HCT116 (cell line): ENCODE measurements around the gene HIVEP3.

Source experiments
- EGR1 ChIP-seq: IDR thresholded peaks from 2 replicates; pipeline ENCODE4 v1.6.1; 2012; ENCODE audit warnings: low read depth
- EZH2 ChIP-seq: fragments of 200-600 bp; sonication (generic); IDR thresholded peaks from 2 replicates; pipeline ENCODE4 v1.6.1; 2017; ENCODE audit warnings: antibody characterized with exemption, mixed run types
- EZH2phosphoT487 ChIP-seq: fragments of 200-600 bp; IDR thresholded peaks from 2 replicates; pipeline ENCODE4 v1.6.1; 2018; ENCODE audit warnings: antibody characterized with exemption, borderline replicate concordance
- FOSL1 ChIP-seq: IDR thresholded peaks from 2 replicates; pipeline ENCODE4 v1.6.1; 2012; ENCODE audit warnings: low read depth
- JUND ChIP-seq: IDR thresholded peaks from 2 replicates; pipeline ENCODE4 v1.6.1; 2012
- POLR2A ChIP-seq: IDR thresholded peaks from 2 replicates; pipeline ENCODE4 v1.7.0; 2011; ENCODE audit warnings: borderline replicate concordance; ENCODE audit not compliant: insufficient read depth, insufficient read length; ENCODE audit errors: extremely low read depth
- SIN3A ChIP-seq: IDR thresholded peaks from 2 replicates; pipeline ENCODE4 v1.6.1; 2012; ENCODE audit warnings: low read depth
- YY1 ChIP-seq: IDR thresholded peaks from 2 replicates; pipeline ENCODE4 v1.6.1; 2011; ENCODE audit warnings: low read length, low read depth, moderate library complexity, mild to moderate bottlenecking; ENCODE audit not compliant: insufficient replicate concordance; ENCODE audit errors: extremely low read depth
- ZNF274 ChIP-seq: fragments of 200-500 bp; sonication (Bioruptor generic); IDR thresholded peaks from 2 replicates; pipeline ENCODE4 v1.6.1; 2014; ENCODE audit warnings: mild to moderate bottlenecking, low read depth, low read length, inconsistent platforms
- TF ChIP-seq, protein P1 (sequence below), 3 experiments: fragments of 200-600 bp in 1 of 3; sonication (generic) in 1 of 3; IDR thresholded peaks in 2 of 3; conservative IDR thresholded peaks in 1 of 3; 2 replicates each; pipeline ENCODE4 v1.5.1; 2012 to 2017; ENCODE audit warnings: low read depth in 2 of 3, low read length in 2 of 3, antibody characterized with exemption in 1 of 3, borderline replicate concordance in 1 of 3, control low read depth in 1 of 3, mild to moderate bottlenecking in 1 of 3, mixed read lengths in 1 of 3, mixed run types in 1 of 3, moderate library complexity in 1 of 3; ENCODE audit not compliant: insufficient read depth in 1 of 3
- TF ChIP-seq, protein P2 (sequence below): IDR thresholded peaks from 2 replicates; pipeline ENCODE4 v1.6.1; 2012; ENCODE audit warnings: low read depth

DNA sequence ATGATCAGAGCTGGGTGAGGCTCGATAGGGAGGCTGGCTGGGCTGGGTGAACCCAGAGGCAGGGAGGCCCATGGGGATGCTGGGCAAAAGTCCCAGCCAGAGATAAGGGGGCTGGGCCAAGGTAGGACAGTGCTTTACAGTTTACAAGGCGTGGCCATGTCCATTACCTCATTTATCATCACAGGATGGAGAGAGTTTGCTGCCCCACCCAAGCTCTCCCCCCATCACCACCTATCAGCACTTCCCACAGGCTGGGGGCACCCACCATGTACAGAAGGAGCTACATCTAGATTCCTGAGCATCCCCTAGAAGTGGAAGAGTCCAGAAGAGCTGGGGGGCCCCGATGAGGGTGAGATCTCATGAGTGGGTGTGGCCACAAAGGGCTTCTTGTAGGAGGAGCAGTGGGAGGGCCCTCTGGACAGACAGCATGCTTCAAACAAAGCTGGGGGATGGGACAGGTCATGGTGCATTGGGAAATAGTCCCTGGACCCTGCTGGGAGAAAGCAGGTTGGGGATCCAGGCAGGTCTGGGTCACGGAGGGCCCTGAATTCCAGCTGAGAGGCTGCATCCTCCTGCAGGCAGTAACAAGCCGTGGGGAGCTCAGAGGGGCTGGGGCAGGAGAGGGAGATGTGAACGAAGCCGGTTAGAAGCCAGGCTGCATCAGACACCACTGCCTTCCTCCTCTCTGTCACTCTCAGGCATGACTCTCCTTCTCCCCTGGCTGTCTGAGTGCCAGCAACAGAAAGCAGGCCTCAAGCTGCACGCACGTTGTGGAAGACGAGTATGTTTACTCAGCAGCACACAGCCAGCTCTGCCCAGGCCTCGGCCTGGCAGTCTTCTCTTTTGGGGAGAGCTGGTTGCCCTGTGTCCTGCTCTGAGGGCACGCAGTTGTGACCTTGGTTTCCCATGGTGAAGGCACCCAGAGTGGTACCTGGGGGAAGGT lies 202.3 kb downstream of the HIVEP3 start:
- TF ChIP-seq EGR1 (no peak), EZH2 (no peak), POLR2A (no peak), SIN3A (no peak), YY1 (no peak), ZNF274 (no peak), EZH2phosphoT487 (no peak), JUND (no peak), FOSL1 (no peak)
- TF ChIP-seq, protein P1, sequence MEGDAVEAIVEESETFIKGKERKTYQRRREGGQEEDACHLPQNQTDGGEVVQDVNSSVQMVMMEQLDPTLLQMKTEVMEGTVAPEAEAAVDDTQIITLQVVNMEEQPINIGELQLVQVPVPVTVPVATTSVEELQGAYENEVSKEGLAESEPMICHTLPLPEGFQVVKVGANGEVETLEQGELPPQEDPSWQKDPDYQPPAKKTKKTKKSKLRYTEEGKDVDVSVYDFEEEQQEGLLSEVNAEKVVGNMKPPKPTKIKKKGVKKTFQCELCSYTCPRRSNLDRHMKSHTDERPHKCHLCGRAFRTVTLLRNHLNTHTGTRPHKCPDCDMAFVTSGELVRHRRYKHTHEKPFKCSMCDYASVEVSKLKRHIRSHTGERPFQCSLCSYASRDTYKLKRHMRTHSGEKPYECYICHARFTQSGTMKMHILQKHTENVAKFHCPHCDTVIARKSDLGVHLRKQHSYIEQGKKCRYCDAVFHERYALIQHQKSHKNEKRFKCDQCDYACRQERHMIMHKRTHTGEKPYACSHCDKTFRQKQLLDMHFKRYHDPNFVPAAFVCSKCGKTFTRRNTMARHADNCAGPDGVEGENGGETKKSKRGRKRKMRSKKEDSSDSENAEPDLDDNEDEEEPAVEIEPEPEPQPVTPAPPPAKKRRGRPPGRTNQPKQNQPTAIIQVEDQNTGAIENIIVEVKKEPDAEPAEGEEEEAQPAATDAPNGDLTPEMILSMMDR (IDR thresholded peaks at IDR 0.05 in 2 of 3, conservative IDR thresholded peaks at IDR 0.05 in 1 of 3; ENCODE audit: borderline replicate concordance in 1 of 3, insufficient read depth in 1 of 3, low read depth in 2 of 3, low read length in 2 of 3): no peak
- TF ChIP-seq, protein P2, sequence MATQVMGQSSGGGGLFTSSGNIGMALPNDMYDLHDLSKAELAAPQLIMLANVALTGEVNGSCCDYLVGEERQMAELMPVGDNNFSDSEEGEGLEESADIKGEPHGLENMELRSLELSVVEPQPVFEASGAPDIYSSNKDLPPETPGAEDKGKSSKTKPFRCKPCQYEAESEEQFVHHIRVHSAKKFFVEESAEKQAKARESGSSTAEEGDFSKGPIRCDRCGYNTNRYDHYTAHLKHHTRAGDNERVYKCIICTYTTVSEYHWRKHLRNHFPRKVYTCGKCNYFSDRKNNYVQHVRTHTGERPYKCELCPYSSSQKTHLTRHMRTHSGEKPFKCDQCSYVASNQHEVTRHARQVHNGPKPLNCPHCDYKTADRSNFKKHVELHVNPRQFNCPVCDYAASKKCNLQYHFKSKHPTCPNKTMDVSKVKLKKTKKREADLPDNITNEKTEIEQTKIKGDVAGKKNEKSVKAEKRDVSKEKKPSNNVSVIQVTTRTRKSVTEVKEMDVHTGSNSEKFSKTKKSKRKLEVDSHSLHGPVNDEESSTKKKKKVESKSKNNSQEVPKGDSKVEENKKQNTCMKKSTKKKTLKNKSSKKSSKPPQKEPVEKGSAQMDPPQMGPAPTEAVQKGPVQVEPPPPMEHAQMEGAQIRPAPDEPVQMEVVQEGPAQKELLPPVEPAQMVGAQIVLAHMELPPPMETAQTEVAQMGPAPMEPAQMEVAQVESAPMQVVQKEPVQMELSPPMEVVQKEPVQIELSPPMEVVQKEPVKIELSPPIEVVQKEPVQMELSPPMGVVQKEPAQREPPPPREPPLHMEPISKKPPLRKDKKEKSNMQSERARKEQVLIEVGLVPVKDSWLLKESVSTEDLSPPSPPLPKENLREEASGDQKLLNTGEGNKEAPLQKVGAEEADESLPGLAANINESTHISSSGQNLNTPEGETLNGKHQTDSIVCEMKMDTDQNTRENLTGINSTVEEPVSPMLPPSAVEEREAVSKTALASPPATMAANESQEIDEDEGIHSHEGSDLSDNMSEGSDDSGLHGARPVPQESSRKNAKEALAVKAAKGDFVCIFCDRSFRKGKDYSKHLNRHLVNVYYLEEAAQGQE: no peak
